Subcutaneous abdominal adipose tissue (tissue), 5 donors: ENCODE data around the gene DFFA.
"Not testable (repeated sequence)": the region's sequence is repeated elsewhere in the genome, so short reads cannot be mapped to it uniquely, and the experiment has no call there.

Experiments
- H3K27ac ChIP-seq: one replicate; pipeline ENCODE4 v1.7.0; 2013; ENCODE audit warnings: low read depth, mild to moderate bottlenecking, inconsistent platforms, low read length, moderate library complexity
- H3K27me3 ChIP-seq, 5 donors: one replicate each; pipeline ENCODE4 v1.7.0; 2013; ENCODE audit warnings: low read length in 5 of 5, inconsistent platforms in 1 of 5; ENCODE audit not compliant: control insufficient read depth in 5 of 5, insufficient read depth in 4 of 5
- H3K36me3 ChIP-seq, 5 donors: one replicate each; pipeline ENCODE4 v1.7.0; 2013; ENCODE audit warnings: low read length in 5 of 5; ENCODE audit not compliant: control insufficient read depth in 5 of 5, insufficient read depth in 5 of 5
- H3K4me1 ChIP-seq, 5 donors: one replicate each; pipeline ENCODE4 v1.7.0; 2013; ENCODE audit warnings: low read length in 5 of 5, mild to moderate bottlenecking in 3 of 5, moderate library complexity in 1 of 5; ENCODE audit not compliant: control insufficient read depth in 5 of 5, insufficient read depth in 5 of 5
- H3K4me3 ChIP-seq, 5 donors: one replicate each; pipeline ENCODE4 v1.7.0; 2013; ENCODE audit warnings: low read length in 5 of 5, low read depth in 1 of 5
- H3K9ac ChIP-seq, 5 donors: one replicate each; pipeline ENCODE4 v1.7.0; 2013; ENCODE audit warnings: low read length in 5 of 5, mild to moderate bottlenecking in 4 of 5, moderate library complexity in 3 of 5
- H3K9me3 ChIP-seq, 5 donors: one replicate each; pipeline ENCODE4 v1.7.0; 2013; ENCODE audit warnings: low read length in 5 of 5; ENCODE audit not compliant: control insufficient read depth in 5 of 5
- donor health status: healthy.
- donor health status: healthy.
- donor health status: healthy.
- donor health status: healthy.
- donor health status: healthy.

DFFA gene

GRCh38 chr1:10489291-10490055 lies 17.1 kb upstream of the DFFA start:
- peaks cover 0 to 3% (median 0%) of the 10 kb centered on the region in 5 donors for H3K9me3 ChIP-seq
- H3K9ac ChIP-seq: peak overlapping the region in 3 of 5 donors; percentile 25 to 39 (median 35)
- H3K27ac ChIP-seq: no peak overlapping the region
- H3K27me3 ChIP-seq: no peaks in the 10 kb centered on the region
- peaks cover 2 to 30% (median 25%) of the 10 kb centered on the region in 5 donors for H3K4me1 ChIP-seq
- no peak overlapping the region for H3K4me3 ChIP-seq
- peaks cover 0 to 5% (median 2%) of the 10 kb centered on the region in 5 donors for H3K36me3 ChIP-seq

GRCh38 chr1:10484521-10484920 lies 12.2 kb upstream of the DFFA start:
- Histone ChIP-seq H3K9ac (peak overlapping the region in 4 of 5 donors; percentile 35 to 60 (median 45)), H3K36me3 (no peaks in the 10 kb centered on the region), H3K4me3 (no peak overlapping the region), H3K4me1 (peaks cover 2 to 21% (median 15%) of the 10 kb centered on the region in 5 donors), H3K9me3 (peaks cover 0 to 3% (median 0%) of the 10 kb centered on the region in 5 donors), H3K27ac (peak overlapping the region; percentile 83), H3K27me3 (no peaks in the 10 kb centered on the region)

- Histone ChIP-seq H3K9ac (no peak overlapping the region), H3K27me3 (no peaks in the 10 kb centered on the region), H3K4me1 (peaks cover 7 to 52% (median 34%) of the 10 kb centered on the region in 5 donors), H3K4me3 (no peak overlapping the region), H3K27ac (no peak overlapping the region), H3K9me3 (no peaks in the 10 kb centered on the region), H3K36me3 (peaks cover 0 to 3% (median 0%) of the 10 kb centered on the region in 5 donors)
Observed at GRCh38 chr1:10480614-10481013, 8.3 kb upstream of the DFFA start.

- no peak overlapping the region for H3K4me3 ChIP-seq
- H3K9me3 ChIP-seq: no peaks in the 10 kb centered on the region
- no peaks in the 10 kb centered on the region for H3K27me3 ChIP-seq
- H3K36me3 ChIP-seq: peaks cover 0 to 3% (median 0%) of the 10 kb centered on the region in 5 donors
- H3K4me1 ChIP-seq: peaks cover 6 to 50% (median 34%) of the 10 kb centered on the region in 5 donors
- H3K27ac ChIP-seq: no peak overlapping the region
- no peak overlapping the region for H3K9ac ChIP-seq
Observed at GRCh38 chr1:10479296-10479695, 7.0 kb upstream of the DFFA start.

GRCh38 chr1:10475510-10475909 lies 3.2 kb upstream of the DFFA start:
- no peaks in the 10 kb centered on the region for H3K9me3 ChIP-seq
- H3K4me3 ChIP-seq: peak overlapping the region; percentile 81 to 96 (median 89)
- peak overlapping the region; percentile 21 to 95 (median 92) for H3K9ac ChIP-seq
- H3K27ac ChIP-seq: peak overlapping the region; percentile 90
- peaks cover 0 to 3% (median 0%) of the 10 kb centered on the region in 5 donors for H3K36me3 ChIP-seq
- H3K27me3 ChIP-seq: no peaks in the 10 kb centered on the region
- peaks cover 8 to 65% (median 45%) of the 10 kb centered on the region in 5 donors for H3K4me1 ChIP-seq

GRCh38 chr1:10474613-10475507 lies 2.5 kb upstream of the DFFA start, which contains the start of gene PEX14:
PEX14 (plus strand) TSS chr1:10474950; CDS start chr1:10474967, 17 bp downstream.
- H3K27me3 ChIP-seq: no peaks in the 10 kb centered on the region
- H3K36me3 ChIP-seq: peaks cover 0 to 3% (median 0%) of the 10 kb centered on the region in 5 donors
- H3K9ac ChIP-seq: peak within 1 kb of the TSS; percentile 21 to 95 (median 92)
- no peaks in the 10 kb centered on the region for H3K9me3 ChIP-seq
- H3K27ac ChIP-seq: peak within 1 kb of the TSS; percentile 90
- H3K4me1 ChIP-seq: peaks cover 8 to 65% (median 45%) of the 10 kb centered on the region in 5 donors
- peak within 1 kb of the TSS; percentile 81 to 96 (median 89) for H3K4me3 ChIP-seq

- H3K4me1 ChIP-seq: peaks cover 8 to 59% (median 40%) of the 10 kb centered on the region in 5 donors
- H3K4me3 ChIP-seq: peak overlapping the region; percentile 72 to 94 (median 88)
- H3K27me3 ChIP-seq, H3K36me3 ChIP-seq, H3K9me3 ChIP-seq, H3K9ac ChIP-seq: not testable (repeated sequence)
- peak overlapping the region; percentile 90 for H3K27ac ChIP-seq
Observed at GRCh38 chr1:10474309-10474612, 1.9 kb upstream of the DFFA start.

GRCh38 chr1:10473145-10473765 lies 926 bp upstream of the DFFA start:
- Histone ChIP-seq H3K9ac (peak overlapping the region in 1 of 5 donors; percentile 38), H3K36me3 (peaks cover 2 to 12% (median 9%) of the 10 kb centered on the region in 5 donors), H3K4me1 (peaks cover 8 to 52% (median 38%) of the 10 kb centered on the region in 5 donors), H3K27ac (no peak overlapping the region), H3K9me3 (no peaks in the 10 kb centered on the region), H3K4me3 (peak overlapping the region in 1 of 5 donors; percentile 83), H3K27me3 (no peaks in the 10 kb centered on the region)

- peak overlapping the region; percentile 38 to 91 (median 86) for H3K9ac ChIP-seq
- H3K36me3 ChIP-seq: peaks cover 5 to 27% (median 20%) of the 10 kb centered on the region in 5 donors
- H3K9me3 ChIP-seq: no peaks in the 10 kb centered on the region
- no peaks in the 10 kb centered on the region for H3K27me3 ChIP-seq
- H3K4me1 ChIP-seq: peaks cover 5 to 40% (median 31%) of the 10 kb centered on the region in 5 donors
- H3K27ac ChIP-seq: peak overlapping the region; percentile 51
- peak overlapping the region; percentile 83 to 90 (median 86) for H3K4me3 ChIP-seq
Observed at GRCh38 chr1:10471411-10472219, 714 bp downstream of the DFFA start.
